PC-9 (cell line): Measurements from ENCODE around the gene CYB5A.

ENCODE experiments used
- EZH2 ChIP-seq: fragments of 200-600 bp; sonication (generic); IDR thresholded peaks from 2 replicates; pipeline ENCODE4 v1.8.0; 2017; ENCODE audit warnings: antibody characterized with exemption, low read depth
- TF ChIP-seq, protein P1 (sequence below): fragments of 200-600 bp; sonication (generic); conservative IDR thresholded peaks from 2 replicates; pipeline ENCODE4 v1.6.1; 2017; ENCODE audit warnings: mixed run types, antibody characterized with exemption, mild to moderate bottlenecking, moderate library complexity

- TF ChIP-seq, protein P1, sequence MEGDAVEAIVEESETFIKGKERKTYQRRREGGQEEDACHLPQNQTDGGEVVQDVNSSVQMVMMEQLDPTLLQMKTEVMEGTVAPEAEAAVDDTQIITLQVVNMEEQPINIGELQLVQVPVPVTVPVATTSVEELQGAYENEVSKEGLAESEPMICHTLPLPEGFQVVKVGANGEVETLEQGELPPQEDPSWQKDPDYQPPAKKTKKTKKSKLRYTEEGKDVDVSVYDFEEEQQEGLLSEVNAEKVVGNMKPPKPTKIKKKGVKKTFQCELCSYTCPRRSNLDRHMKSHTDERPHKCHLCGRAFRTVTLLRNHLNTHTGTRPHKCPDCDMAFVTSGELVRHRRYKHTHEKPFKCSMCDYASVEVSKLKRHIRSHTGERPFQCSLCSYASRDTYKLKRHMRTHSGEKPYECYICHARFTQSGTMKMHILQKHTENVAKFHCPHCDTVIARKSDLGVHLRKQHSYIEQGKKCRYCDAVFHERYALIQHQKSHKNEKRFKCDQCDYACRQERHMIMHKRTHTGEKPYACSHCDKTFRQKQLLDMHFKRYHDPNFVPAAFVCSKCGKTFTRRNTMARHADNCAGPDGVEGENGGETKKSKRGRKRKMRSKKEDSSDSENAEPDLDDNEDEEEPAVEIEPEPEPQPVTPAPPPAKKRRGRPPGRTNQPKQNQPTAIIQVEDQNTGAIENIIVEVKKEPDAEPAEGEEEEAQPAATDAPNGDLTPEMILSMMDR = no peak
- TF ChIP-seq EZH2 = no peak
Measured at GRCh38 chr18:74303306-74303705, 11.5 kb upstream of the CYB5A start.
